ENCODE data around the gene CDC42BPG. TPM values are rescaled to one million over a fixed set of nuclear protein-coding genes. Genes with fewer than 3 reads are reported as not detected.

Gene CDC42BPG
- total and polyA plus RNA-seq, 10 of the 15 experiments (the other 5 are each of a cell fraction or from before 2014, with no cell fraction given), result 0.02 to 1.3 (median 0.09) TPM; not detected in 1

- no peak for FAIRE-seq
- in situ Hi-C loops (cut with MboI), result no loop called here
- no peaks in the 10 kb centered on the region for H3K9me3 ChIP-seq (replicated peaks; ENCODE audit: control insufficient read depth, insufficient read depth, low read length)
- ATAC-seq, result no peak
- no TSS peak for BruUV-seq (replicated peaks)
- H3K36me3 ChIP-seq (ENCODE audit: control insufficient read depth in 2 of 2, insufficient read depth in 2 of 2, low read length in 1 of 2), result peaks cover 17 to 35% of the 10 kb centered on the region in 2 experiments
- H3K4me1 ChIP-seq (ENCODE audit: control insufficient read depth, insufficient read depth, low read length), result peaks cover 81% of the 10 kb centered on the region
- 35% methylated on average over 18 of the region's 20 CpGs for WGBS (ENCODE audit: insufficient coverage, insufficient replicate concordance, low lambda C conversion rate, missing lambda C conversion rate)
- H2AFZ ChIP-seq (ENCODE audit: control insufficient read depth, low read depth, low read length), result no peak overlapping the region
- POLR2A ChIA-PET, result interaction anchor here (0.5 to 24.3 kb wide), 5 partner anchors 9 to 141 kb away, joined by 5 to 620 read pairs (median 30); partner anchors contain the start of genes CDC42BPG and EHD1
- CTCF ChIA-PET, result interaction anchor here (3.1 to 28.8 kb wide), 3 partner anchors 11 to 21 kb away, joined by 37 to 1208 read pairs (median 374); partner anchors contain the start of genes CDC42BPG and EHD1
- H3K9ac ChIP-seq (ENCODE audit: control insufficient read depth, insufficient read depth, low read length), result peak overlapping the region; percentile 73
- H3K27me3 ChIP-seq (replicated peaks in 1 of 2; ENCODE audit: control insufficient read depth in 2 of 2, insufficient read depth in 2 of 2, low read length in 1 of 2), result no peaks in the 10 kb centered on the region
- peaks cover 93% of the 10 kb centered on the region for H3K79me2 ChIP-seq (ENCODE audit: control insufficient read depth, insufficient read depth, low read length)
- TF ChIP-seq LARP7 (IDR thresholded peaks at IDR 0.05) (0 out of 2 replicates have a peak, but pooled peaks have one; percentile 12), BCL11A (IDR thresholded peaks at IDR 0.05; ENCODE audit: low read depth, low read length) (no peak), CTCF (IDR thresholded peaks at IDR 0.05 in 2 of 3, conservative IDR thresholded peaks at IDR 0.05 in 1 of 3; ENCODE audit: control insufficient read depth in 2 of 3, extremely low read depth in 1 of 3, insufficient read depth in 1 of 3, low read depth in 3 of 3, low read length in 3 of 3) (0 out of 6 replicates have a peak, but pooled peaks of 1 of the 3 experiments have one; percentile 5), ZNF24 (IDR thresholded peaks at IDR 0.05) (no peak), KLF5 (IDR thresholded peaks at IDR 0.05; ENCODE audit: partially characterized antibody) (no peak), HDAC2 (IDR thresholded peaks at IDR 0.05) (no peak), EED (IDR thresholded peaks at IDR 0.05; ENCODE audit: low read depth) (no peak), CBX3 (IDR thresholded peaks at IDR 0.05; ENCODE audit: borderline replicate concordance, low read depth) (no peak), CHD2 (IDR thresholded peaks at IDR 0.05; ENCODE audit: borderline replicate concordance, low read depth, low read length) (no peak), TCF12 (IDR thresholded peaks at IDR 0.05; ENCODE audit: low read depth, low read length) (0 out of 2 replicates have a peak, but pooled peaks have one; percentile 14), SREBF1 (IDR thresholded peaks at IDR 0.05; ENCODE audit: low read length) (no peak)
- H3K4me3 ChIP-seq, result peak overlapping the region; percentile 62
- intact Hi-C loops (cut with micrococcal nuclease; ENCODE audit: unreplicated experiment), result loop anchor here (10.0 kb wide), 1 partner anchor 844 kb away; the partner anchor contains the start of gene KAT5
- RAD21 ChIA-PET (ENCODE audit: unreplicated experiment), result interaction anchor here (1.1 to 13.2 kb wide), 3 partner anchors 12 to 144 kb away, joined by 3 to 316 read pairs (median 24); partner anchors contain the start of genes ARL2 and CDC42BPG
- H4K20me1 ChIP-seq (ENCODE audit: control insufficient read depth, insufficient read depth), result peaks cover 3% of the 10 kb centered on the region; the same call in 1 of the 2 replicates
- no peak for DNase-seq (ENCODE audit: low read depth, low spot score)
- SMC1A ChIA-PET (ENCODE audit: uncharacterized antibody, unreplicated experiment), result interaction anchor here (3.4 to 15.0 kb wide), 2 partner anchors 19 to 20 kb away, joined by 12 to 306 read pairs; no protein-coding TSS in a partner anchor
- peak overlapping the region; percentile 92 for H3K27ac ChIP-seq (ENCODE audit: control insufficient read depth, insufficient read depth)
- H3K4me2 ChIP-seq (ENCODE audit: control insufficient read depth, insufficient read depth), result peak overlapping the region; percentile 62
Measured at GRCh38 chr11:64870893-64871466, 26.5 kb upstream of the CDC42BPG start.
